Measurements from ENCODE around the gene CFAP45.

The CFAP45 gene

DNA sequence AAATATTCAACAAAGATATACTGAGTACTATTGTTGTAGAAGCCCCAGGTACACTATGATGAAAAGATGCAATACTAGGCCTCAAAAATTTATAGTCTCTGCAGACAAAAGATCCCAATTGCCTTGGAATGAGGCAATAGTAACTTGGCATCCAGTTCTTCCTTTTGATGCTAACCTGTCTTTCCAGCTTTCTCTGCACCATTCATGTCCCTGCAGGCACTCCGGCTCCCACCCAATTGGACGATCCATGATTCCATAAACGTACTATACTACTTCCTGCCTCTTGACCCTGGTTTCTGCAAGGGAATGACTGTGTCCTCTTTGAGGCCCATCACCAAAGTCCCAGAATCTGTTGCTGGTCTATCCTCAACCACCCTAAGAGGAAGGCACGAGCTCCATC is 33.4 kb upstream of the CFAP45 start:
- no peak overlapping the region for H3K4me3 ChIP-seq (replicated peaks; ENCODE audit: low read depth, low read length)

DNA sequence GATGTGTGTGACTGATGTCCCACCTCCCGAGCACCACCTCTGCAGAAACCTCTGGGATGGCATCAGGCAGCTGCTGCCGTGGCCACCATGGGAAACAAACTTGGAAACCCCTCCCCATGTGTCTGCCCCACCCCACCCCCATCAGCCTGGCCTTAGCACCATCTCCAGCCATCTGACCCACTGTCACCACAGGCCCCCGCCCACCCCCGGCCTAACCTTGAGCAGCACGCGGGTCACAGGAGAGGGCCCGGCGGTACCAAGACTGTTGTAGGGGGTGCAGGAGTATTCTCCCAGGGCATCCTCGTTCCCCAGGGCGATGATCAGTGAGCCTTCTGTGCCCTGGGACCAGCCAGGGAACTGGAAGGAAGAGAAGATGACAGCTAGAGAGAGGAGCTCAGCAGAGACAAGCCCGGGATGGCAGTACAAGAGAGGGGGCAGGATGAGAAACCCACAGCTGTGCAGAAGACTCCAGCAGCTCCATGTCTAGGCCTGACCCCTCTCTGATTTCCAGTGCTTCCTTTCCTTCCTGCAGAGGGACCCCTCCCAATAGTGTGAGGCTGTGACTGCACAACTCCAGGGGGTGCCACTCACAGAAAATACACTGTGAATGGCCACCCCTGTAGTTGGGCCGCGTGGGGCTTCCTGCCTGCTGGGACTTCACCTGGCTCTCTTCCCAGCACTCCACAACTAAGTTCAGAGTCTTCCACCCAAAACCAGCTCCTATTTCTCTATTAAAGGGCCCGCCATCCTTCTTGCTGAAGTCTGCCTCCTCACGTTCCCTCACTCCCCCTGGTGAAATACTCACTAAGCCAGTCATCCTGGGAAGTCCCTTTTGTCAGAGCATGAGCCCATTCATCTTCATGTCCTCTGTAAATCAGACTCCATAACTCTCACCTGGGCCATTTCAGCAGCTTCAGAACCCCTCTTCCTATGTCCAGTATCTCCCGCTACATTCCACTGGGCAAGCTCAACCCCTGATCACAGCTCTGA is 32.6 kb upstream of the CFAP45 start:
- H3K27me3 ChIP-seq (replicated peaks; ENCODE audit: control insufficient read depth, insufficient read depth, low read length), result no peaks in the 10 kb centered on the region
- TF ChIP-seq, protein P1, sequence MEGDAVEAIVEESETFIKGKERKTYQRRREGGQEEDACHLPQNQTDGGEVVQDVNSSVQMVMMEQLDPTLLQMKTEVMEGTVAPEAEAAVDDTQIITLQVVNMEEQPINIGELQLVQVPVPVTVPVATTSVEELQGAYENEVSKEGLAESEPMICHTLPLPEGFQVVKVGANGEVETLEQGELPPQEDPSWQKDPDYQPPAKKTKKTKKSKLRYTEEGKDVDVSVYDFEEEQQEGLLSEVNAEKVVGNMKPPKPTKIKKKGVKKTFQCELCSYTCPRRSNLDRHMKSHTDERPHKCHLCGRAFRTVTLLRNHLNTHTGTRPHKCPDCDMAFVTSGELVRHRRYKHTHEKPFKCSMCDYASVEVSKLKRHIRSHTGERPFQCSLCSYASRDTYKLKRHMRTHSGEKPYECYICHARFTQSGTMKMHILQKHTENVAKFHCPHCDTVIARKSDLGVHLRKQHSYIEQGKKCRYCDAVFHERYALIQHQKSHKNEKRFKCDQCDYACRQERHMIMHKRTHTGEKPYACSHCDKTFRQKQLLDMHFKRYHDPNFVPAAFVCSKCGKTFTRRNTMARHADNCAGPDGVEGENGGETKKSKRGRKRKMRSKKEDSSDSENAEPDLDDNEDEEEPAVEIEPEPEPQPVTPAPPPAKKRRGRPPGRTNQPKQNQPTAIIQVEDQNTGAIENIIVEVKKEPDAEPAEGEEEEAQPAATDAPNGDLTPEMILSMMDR (IDR thresholded peaks at IDR 0.05; ENCODE audit: insufficient read depth, low read length, poor library complexity, severe bottlenecking), result no peak
- no peak for DNase-seq (ENCODE audit: extremely low read depth, insufficient read length)
- H3K4me3 ChIP-seq (replicated peaks; ENCODE audit: low read depth, low read length), result no peak overlapping the region
- no peaks in the 10 kb centered on the region for H3K36me3 ChIP-seq (ENCODE audit: control insufficient read depth, insufficient read depth, low read length)

More for the DNA sequence above, 33.4 kb upstream of the CFAP45 start:
- Histone ChIP-seq H3K27me3 (replicated peaks; ENCODE audit: control insufficient read depth, insufficient read depth, low read length) (no peaks in the 10 kb centered on the region), H3K36me3 (ENCODE audit: control insufficient read depth, insufficient read depth, low read length) (no peaks in the 10 kb centered on the region)
- TF ChIP-seq, protein P1 (IDR thresholded peaks at IDR 0.05; ENCODE audit: insufficient read depth, low read length, poor library complexity, severe bottlenecking), result no peak
- DNase-seq (ENCODE audit: extremely low read depth, insufficient read length), result no peak

DNA sequence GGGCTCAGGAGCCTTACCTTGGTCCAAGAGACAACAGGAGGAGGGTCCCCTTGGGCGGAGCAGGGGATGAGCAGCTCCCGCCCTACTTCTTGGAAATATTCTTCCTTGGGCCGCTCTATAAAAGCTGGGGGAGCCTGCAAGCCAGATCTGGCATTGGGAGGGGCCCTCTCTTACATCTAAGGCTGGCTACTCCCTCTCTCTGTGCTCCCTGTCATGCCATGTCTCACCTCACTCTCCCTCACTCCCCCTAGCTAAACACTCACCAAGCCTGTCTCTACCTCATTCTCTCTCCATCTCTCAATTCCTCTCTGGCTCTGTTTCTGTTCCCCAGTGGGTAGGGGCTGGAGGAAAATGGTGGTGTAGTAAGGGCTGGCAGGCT is 31.8 kb upstream of the CFAP45 start:
- Histone ChIP-seq H3K27me3 (replicated peaks; ENCODE audit: control insufficient read depth, insufficient read depth, low read length) (no peaks in the 10 kb centered on the region), H3K4me3 (replicated peaks; ENCODE audit: low read depth, low read length) (no peak overlapping the region), H3K36me3 (ENCODE audit: control insufficient read depth, insufficient read depth, low read length) (no peaks in the 10 kb centered on the region)
- TF ChIP-seq, protein P1 (IDR thresholded peaks at IDR 0.05; ENCODE audit: insufficient read depth, low read length, poor library complexity, severe bottlenecking), result no peak
- no peak for DNase-seq (ENCODE audit: extremely low read depth, insufficient read length)

DNA sequence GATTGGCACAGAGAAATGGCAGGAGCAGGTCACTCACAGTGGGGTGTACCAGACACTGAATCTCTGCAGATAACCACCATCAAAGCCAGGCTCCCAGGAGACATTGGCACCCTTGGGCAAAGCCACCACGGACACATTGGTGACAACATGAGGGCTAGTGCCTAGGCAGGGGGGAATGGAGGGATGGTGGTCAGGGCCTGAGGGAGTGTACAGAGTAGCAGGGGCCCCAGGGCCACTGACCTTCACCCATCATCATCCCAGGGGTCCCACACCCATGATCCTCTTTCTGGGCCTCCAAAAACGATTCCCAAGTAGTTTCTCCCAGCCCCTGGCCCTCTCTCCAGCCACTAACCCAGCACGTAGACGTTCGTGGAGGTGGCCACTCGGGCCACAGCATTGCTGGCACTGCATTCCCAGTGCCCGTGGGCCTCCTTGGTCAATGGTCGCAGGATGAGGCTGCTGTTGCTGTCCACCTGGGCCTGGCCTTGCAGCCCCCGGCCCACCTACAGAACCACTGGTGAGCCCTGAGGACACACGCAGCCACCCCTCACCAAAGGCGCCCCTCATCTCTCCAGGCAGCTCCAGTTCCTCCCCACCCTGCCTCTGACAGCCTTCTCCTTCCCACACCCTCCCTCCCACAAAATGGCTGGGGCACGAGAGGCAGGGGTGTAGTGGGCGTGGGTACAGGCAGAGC is 31.3 kb upstream of the CFAP45 start:
- Histone ChIP-seq H3K4me3 (replicated peaks; ENCODE audit: low read depth, low read length) (no peak overlapping the region), H3K36me3 (ENCODE audit: control insufficient read depth, insufficient read depth, low read length) (no peaks in the 10 kb centered on the region), H3K27me3 (replicated peaks; ENCODE audit: control insufficient read depth, insufficient read depth, low read length) (no peaks in the 10 kb centered on the region)
- DNase-seq (ENCODE audit: extremely low read depth, insufficient read length), result no peak
- TF ChIP-seq, protein P1 (IDR thresholded peaks at IDR 0.05; ENCODE audit: insufficient read depth, low read length, poor library complexity, severe bottlenecking), result no peak

DNA sequence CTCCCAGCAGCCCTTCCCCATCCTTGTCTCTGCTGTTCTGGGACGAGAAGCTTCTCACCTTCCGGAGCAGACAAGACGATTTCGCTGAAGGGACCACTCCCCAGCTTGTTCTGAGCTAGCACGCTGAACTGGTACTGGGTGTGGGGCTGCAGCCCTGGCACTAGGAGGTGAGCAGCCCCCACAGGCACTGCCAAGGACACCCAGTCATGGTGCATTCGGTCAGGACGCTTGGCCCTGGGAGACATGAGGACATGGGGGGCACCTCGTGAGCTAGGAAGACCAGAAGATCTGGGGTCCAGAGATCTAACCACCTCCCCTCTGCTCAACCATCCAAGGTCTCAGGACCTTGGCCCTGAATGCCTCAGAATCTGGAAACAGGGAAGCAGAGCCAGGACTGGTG is 30.7 kb upstream of the CFAP45 start:
- H3K27me3 ChIP-seq (replicated peaks; ENCODE audit: control insufficient read depth, insufficient read depth, low read length), result no peaks in the 10 kb centered on the region
- TF ChIP-seq, protein P1 (IDR thresholded peaks at IDR 0.05; ENCODE audit: insufficient read depth, low read length, poor library complexity, severe bottlenecking), result no peak
- H3K4me3 ChIP-seq (replicated peaks; ENCODE audit: low read depth, low read length), result no peak overlapping the region
- no peaks in the 10 kb centered on the region for H3K36me3 ChIP-seq (ENCODE audit: control insufficient read depth, insufficient read depth, low read length)
- no peak for DNase-seq (ENCODE audit: extremely low read depth, insufficient read length)

All from GM06990 (cell line).